ENCODE data around the gene ZNHIT2. TPM values are rescaled to one million over a fixed set of nuclear protein-coding genes. Genes with fewer than 3 reads are reported as not detected.

Gene ZNHIT2
- total RNA-seq, 3 donors from 2014 or later: 5.1 to 8.3 (median 6.0) TPM

DNA sequence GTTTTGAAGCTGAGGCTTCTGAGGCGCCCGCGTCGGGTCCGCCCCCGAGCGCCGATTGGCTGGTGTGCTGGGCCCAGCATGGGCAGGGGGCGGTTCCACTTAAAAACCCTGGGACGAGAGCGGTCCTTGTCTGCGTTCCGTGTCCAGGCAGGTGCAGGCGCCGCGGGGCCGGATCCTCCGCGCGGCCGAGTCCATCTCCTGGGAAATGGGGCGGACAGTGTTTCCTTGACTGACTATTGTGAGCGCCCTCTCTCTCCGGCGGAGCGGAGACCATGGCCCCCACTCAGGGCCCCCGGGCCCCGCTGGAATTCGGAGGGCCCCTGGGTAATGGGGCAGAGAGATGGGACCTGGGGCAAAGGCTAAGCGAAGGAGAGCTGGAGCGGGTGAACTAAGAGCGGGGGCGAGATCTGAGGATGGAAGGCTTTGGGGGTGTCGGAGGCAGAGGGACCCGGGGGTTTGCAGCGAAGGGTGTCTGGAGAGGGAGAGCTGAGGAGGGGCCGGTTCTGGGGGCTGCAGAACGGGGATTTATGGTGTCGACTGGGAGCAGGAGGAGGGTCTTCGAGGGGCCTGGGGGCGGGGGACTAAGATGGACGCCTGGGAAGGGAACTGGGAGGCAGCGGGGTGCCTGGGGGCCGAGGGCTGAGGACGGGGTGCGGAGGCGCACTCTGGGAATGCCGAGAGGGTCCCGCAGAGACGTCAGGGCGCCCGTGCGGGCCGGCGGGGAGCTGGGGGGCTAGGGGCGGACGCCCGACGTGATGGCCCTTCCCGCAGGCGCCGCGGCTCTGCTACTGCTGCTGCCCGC, 5.6 kb downstream of the ZNHIT2 start, which contains the start of gene TM7SF2:
TM7SF2 (plus strand) TSS at position 129 of the 802 bp plus-strand sequence; CDS start at position 273, 144 bp downstream.
- peaks cover 34% of the 10 kb centered on the region for H3K4me1 ChIP-seq (ENCODE audit: low read depth)
- H3K36me3 ChIP-seq (ENCODE audit: low read depth): peaks cover 5% of the 10 kb centered on the region
- DNase-seq (peak; percentile 97 to 99 (median 98)), ATAC-seq (peak; percentile 87)
- TF ChIP-seq, protein P1, sequence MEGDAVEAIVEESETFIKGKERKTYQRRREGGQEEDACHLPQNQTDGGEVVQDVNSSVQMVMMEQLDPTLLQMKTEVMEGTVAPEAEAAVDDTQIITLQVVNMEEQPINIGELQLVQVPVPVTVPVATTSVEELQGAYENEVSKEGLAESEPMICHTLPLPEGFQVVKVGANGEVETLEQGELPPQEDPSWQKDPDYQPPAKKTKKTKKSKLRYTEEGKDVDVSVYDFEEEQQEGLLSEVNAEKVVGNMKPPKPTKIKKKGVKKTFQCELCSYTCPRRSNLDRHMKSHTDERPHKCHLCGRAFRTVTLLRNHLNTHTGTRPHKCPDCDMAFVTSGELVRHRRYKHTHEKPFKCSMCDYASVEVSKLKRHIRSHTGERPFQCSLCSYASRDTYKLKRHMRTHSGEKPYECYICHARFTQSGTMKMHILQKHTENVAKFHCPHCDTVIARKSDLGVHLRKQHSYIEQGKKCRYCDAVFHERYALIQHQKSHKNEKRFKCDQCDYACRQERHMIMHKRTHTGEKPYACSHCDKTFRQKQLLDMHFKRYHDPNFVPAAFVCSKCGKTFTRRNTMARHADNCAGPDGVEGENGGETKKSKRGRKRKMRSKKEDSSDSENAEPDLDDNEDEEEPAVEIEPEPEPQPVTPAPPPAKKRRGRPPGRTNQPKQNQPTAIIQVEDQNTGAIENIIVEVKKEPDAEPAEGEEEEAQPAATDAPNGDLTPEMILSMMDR (IDR thresholded peaks at IDR 0.05): no peak
- intact Hi-C loops (cut with DNase I, micrococcal nuclease): no loop called here
- no peaks in the 10 kb centered on the region for H3K9me3 ChIP-seq
- H3K4me3 ChIP-seq: peak within 1 kb of the TSS; percentile 11

DNA sequence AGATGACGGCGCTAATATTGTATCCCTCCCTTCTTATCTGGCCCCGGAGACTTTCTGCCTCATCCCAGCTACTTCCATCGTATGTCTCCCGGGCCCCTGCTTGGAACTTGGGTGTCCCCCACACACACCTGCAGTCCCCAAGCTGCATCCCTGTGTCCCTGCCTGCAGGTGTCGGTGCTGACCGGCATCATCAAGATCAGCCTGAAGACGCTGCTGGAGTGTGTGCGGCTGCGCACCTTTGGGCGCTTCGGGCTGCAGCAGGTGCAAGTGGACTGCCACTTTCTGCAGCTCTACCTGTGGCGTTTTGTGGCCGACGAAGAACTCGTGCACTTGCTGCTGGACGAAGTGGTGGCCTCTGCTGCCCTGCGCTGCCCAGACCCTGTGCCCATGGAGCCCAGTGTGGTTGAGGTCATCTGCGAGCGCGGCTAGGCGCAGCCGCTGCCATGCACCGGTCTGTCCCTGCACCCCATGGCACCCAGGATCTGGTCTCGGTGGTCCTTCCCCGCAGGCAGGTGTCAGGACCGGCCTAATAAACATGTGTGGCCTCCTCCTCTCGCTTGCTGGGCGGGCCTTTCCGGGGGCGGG, 6.2 kb downstream of the ZNHIT2 start:
- Histone ChIP-seq H3K36me3 (ENCODE audit: low read depth) (peaks cover 5% of the 10 kb centered on the region), H3K4me3 (peak overlapping the region; percentile 11), H3K4me1 (ENCODE audit: low read depth) (peaks cover 27% of the 10 kb centered on the region), H3K9me3 (no peaks in the 10 kb centered on the region)
- TF ChIP-seq, protein P1 (IDR thresholded peaks at IDR 0.05): no peak
- intact Hi-C loops (cut with DNase I, micrococcal nuclease): no loop called here
- ATAC-seq (no peak), DNase-seq (no peak)

DNA sequence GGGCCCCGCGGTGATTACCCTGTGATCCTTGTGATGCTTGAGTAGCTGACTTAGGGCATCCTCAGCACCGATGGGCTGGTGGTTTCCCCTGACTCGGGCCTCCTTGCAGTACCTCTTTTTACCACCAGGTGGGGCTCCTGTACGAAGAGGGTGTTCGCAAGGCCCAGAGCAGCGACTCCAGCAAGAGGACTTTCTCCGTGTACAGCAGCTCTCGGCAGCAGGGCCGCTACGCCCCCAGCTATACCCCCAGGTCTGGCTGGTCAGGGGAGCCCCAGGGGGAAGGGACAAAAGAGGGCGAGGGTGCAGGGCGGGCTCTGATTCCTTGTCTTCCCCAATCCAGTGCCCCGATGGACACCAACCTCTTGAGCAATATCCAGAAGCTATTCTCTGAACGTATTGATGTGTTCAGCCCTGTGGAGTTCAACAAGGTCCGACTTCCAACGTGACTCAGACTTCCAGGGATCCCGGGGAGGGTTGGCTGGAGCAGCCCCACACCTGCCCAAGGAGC, 7.1 kb downstream of the ZNHIT2 start:
- Histone ChIP-seq H3K4me1 (ENCODE audit: low read depth) (peaks cover 23% of the 10 kb centered on the region), H3K4me3 (no peak overlapping the region), H3K9me3 (no peaks in the 10 kb centered on the region), H3K36me3 (ENCODE audit: low read depth) (peaks cover 5% of the 10 kb centered on the region)
- DNase-seq (peak; percentile 87 to 95 (median 93)), ATAC-seq (peak; percentile 65)
- intact Hi-C loops (cut with DNase I, micrococcal nuclease): no loop called here
- TF ChIP-seq, protein P1 (IDR thresholded peaks at IDR 0.05): peak; percentile 100

DNA sequence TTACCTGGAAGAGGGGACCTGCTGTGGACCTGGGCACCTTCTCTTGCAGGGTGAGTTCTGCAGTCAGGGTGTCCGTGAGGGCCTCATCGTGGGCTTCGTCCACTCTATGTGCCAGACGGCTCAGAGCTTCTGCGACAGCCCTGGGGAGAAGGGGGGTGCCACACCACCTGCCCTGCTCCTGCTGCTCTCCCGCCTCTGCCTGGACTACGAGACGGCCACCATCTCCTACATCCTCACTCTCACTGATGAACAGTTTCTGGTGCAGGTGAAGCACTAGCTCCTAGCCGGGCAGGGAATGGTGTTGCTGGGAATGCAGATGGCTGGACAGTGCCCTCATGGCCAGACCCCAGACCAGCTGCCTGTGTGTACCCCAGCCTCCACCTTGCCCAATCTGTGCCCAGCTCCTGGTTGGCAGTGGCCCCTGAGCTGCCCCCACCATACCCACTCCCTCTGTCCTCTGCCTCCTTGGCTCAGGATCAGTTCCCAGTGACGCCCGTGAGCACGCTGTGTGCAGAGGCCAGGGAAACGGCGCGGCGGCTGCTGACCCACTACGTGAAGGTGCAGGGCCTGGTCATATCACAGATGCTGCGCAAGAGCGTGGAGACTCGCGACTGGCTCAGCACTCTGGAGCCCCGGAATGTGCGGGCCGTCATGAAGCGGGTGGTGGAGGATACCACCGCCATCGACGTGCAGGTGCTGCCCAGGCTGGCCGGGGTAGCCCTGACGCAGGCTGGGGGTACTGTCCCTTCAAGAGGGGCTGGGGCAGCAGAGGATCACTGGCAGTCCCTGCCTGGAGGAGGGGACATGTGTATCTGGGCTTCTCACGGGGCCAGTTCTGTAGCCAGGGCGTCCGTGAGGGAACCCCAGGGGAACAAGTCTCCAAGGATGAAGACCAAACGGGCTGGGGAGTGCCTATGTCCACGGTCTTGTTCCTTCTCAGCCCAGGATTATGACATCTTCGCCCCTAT, 8.0 kb downstream of the ZNHIT2 start:
- H3K36me3 ChIP-seq (ENCODE audit: low read depth): peaks cover 5% of the 10 kb centered on the region
- H3K4me3 ChIP-seq: no peak overlapping the region
- peaks cover 23% of the 10 kb centered on the region for H3K4me1 ChIP-seq (ENCODE audit: low read depth)
- TF ChIP-seq, protein P1 (IDR thresholded peaks at IDR 0.05): no peak
- intact Hi-C loops (cut with DNase I, micrococcal nuclease): no loop called here
- no peaks in the 10 kb centered on the region for H3K9me3 ChIP-seq
- DNase-seq (peak in 1 of 3 donors; percentile 65), ATAC-seq (no peak)

DNA sequence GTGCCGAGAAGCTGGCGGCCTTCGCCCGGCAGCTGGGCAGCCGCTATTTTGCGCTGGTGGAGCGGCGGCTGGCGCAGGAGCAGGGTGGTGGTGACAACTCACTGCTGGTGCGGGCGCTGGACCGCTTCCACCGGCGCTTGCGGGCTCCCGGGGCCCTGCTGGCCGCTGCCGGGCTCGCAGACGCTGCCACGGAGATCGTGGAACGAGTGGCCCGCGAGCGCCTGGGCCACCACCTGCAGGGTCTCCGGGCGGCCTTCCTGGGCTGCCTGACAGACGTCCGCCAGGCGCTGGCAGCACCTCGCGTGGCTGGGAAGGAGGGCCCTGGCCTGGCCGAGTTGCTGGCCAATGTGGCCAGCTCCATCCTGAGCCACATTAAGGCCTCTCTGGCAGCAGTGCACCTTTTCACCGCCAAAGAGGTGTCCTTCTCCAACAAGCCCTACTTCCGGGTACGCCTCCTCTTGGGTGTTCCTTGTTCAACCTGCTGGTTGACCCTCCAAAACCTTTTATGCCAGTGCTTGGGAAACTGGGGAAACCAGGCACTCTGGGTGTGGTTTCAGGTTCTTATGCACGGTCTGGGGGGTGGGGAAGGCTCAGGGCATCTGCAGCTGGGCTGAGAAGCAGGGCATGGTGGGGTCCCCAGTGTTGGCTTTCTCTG, 8.9 kb downstream of the ZNHIT2 start:
- Histone ChIP-seq H3K4me3 (no peak overlapping the region), H3K9me3 (no peaks in the 10 kb centered on the region), H3K36me3 (ENCODE audit: low read depth) (peaks cover 5% of the 10 kb centered on the region), H3K4me1 (ENCODE audit: low read depth) (peaks cover 22% of the 10 kb centered on the region)
- intact Hi-C loops (cut with DNase I, micrococcal nuclease): no loop called here
- DNase-seq (no peak), ATAC-seq (no peak)
- TF ChIP-seq, protein P1 (IDR thresholded peaks at IDR 0.05): no peak

Data from mucosa of descending colon (tissue), 3 donors.